ENCODE measurements around the gene DAZAP2. TPM values are rescaled to one million over a fixed set of nuclear protein-coding genes. Genes with fewer than 3 reads are reported as not detected.

The DAZAP2 gene
- total and polyA plus RNA-seq, 2 experiments from 2014 or later, result 35.8 to 39.9 TPM

DNA sequence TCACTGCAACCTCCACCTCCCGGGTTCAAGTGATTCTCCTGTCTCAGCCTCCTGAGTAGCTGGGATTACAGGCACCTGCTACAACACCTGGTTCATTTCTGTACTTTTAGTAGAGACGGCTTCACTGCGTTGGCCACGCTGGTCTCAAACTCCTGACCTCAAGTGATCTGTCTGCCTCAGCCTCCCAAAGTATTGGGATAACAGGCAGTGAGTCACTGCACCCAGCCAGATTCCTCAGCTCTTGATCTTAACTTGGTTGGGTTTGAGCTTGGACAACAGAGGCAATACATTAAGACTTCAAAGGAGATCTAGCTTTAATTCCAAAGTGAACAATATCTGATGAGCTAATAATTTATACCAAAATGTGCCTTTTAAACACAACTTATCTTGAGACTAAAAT, 5.6 kb downstream of the DAZAP2 start:
- peaks cover 21% of the 10 kb centered on the region for H3K79me2 ChIP-seq (replicated peaks; ENCODE audit: insufficient read depth)
- no peak for TF ChIP-seq EZH2 (IDR thresholded peaks at IDR 0.05; ENCODE audit: low read depth, unreplicated experiment)
- TF ChIP-seq STAT1 (IDR thresholded peaks at IDR 0.05; ENCODE audit: unreplicated experiment), result no peak
- TF ChIP-seq, protein P1, sequence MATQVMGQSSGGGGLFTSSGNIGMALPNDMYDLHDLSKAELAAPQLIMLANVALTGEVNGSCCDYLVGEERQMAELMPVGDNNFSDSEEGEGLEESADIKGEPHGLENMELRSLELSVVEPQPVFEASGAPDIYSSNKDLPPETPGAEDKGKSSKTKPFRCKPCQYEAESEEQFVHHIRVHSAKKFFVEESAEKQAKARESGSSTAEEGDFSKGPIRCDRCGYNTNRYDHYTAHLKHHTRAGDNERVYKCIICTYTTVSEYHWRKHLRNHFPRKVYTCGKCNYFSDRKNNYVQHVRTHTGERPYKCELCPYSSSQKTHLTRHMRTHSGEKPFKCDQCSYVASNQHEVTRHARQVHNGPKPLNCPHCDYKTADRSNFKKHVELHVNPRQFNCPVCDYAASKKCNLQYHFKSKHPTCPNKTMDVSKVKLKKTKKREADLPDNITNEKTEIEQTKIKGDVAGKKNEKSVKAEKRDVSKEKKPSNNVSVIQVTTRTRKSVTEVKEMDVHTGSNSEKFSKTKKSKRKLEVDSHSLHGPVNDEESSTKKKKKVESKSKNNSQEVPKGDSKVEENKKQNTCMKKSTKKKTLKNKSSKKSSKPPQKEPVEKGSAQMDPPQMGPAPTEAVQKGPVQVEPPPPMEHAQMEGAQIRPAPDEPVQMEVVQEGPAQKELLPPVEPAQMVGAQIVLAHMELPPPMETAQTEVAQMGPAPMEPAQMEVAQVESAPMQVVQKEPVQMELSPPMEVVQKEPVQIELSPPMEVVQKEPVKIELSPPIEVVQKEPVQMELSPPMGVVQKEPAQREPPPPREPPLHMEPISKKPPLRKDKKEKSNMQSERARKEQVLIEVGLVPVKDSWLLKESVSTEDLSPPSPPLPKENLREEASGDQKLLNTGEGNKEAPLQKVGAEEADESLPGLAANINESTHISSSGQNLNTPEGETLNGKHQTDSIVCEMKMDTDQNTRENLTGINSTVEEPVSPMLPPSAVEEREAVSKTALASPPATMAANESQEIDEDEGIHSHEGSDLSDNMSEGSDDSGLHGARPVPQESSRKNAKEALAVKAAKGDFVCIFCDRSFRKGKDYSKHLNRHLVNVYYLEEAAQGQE (IDR thresholded peaks at IDR 0.05; ENCODE audit: unreplicated experiment), result no peak
- TF ChIP-seq, protein P2, sequence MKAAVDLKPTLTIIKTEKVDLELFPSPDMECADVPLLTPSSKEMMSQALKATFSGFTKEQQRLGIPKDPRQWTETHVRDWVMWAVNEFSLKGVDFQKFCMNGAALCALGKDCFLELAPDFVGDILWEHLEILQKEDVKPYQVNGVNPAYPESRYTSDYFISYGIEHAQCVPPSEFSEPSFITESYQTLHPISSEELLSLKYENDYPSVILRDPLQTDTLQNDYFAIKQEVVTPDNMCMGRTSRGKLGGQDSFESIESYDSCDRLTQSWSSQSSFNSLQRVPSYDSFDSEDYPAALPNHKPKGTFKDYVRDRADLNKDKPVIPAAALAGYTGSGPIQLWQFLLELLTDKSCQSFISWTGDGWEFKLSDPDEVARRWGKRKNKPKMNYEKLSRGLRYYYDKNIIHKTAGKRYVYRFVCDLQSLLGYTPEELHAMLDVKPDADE (IDR thresholded peaks at IDR 0.05), result no peak
- TF ChIP-seq CREB1 (CRISPR knock-in tag; IDR thresholded peaks at IDR 0.05; ENCODE audit: low read depth), result no peak
- no peak for TF ChIP-seq EZH2phosphoT487 (IDR thresholded peaks at IDR 0.05; ENCODE audit: unreplicated experiment)
- TF ChIP-seq, protein P3, sequence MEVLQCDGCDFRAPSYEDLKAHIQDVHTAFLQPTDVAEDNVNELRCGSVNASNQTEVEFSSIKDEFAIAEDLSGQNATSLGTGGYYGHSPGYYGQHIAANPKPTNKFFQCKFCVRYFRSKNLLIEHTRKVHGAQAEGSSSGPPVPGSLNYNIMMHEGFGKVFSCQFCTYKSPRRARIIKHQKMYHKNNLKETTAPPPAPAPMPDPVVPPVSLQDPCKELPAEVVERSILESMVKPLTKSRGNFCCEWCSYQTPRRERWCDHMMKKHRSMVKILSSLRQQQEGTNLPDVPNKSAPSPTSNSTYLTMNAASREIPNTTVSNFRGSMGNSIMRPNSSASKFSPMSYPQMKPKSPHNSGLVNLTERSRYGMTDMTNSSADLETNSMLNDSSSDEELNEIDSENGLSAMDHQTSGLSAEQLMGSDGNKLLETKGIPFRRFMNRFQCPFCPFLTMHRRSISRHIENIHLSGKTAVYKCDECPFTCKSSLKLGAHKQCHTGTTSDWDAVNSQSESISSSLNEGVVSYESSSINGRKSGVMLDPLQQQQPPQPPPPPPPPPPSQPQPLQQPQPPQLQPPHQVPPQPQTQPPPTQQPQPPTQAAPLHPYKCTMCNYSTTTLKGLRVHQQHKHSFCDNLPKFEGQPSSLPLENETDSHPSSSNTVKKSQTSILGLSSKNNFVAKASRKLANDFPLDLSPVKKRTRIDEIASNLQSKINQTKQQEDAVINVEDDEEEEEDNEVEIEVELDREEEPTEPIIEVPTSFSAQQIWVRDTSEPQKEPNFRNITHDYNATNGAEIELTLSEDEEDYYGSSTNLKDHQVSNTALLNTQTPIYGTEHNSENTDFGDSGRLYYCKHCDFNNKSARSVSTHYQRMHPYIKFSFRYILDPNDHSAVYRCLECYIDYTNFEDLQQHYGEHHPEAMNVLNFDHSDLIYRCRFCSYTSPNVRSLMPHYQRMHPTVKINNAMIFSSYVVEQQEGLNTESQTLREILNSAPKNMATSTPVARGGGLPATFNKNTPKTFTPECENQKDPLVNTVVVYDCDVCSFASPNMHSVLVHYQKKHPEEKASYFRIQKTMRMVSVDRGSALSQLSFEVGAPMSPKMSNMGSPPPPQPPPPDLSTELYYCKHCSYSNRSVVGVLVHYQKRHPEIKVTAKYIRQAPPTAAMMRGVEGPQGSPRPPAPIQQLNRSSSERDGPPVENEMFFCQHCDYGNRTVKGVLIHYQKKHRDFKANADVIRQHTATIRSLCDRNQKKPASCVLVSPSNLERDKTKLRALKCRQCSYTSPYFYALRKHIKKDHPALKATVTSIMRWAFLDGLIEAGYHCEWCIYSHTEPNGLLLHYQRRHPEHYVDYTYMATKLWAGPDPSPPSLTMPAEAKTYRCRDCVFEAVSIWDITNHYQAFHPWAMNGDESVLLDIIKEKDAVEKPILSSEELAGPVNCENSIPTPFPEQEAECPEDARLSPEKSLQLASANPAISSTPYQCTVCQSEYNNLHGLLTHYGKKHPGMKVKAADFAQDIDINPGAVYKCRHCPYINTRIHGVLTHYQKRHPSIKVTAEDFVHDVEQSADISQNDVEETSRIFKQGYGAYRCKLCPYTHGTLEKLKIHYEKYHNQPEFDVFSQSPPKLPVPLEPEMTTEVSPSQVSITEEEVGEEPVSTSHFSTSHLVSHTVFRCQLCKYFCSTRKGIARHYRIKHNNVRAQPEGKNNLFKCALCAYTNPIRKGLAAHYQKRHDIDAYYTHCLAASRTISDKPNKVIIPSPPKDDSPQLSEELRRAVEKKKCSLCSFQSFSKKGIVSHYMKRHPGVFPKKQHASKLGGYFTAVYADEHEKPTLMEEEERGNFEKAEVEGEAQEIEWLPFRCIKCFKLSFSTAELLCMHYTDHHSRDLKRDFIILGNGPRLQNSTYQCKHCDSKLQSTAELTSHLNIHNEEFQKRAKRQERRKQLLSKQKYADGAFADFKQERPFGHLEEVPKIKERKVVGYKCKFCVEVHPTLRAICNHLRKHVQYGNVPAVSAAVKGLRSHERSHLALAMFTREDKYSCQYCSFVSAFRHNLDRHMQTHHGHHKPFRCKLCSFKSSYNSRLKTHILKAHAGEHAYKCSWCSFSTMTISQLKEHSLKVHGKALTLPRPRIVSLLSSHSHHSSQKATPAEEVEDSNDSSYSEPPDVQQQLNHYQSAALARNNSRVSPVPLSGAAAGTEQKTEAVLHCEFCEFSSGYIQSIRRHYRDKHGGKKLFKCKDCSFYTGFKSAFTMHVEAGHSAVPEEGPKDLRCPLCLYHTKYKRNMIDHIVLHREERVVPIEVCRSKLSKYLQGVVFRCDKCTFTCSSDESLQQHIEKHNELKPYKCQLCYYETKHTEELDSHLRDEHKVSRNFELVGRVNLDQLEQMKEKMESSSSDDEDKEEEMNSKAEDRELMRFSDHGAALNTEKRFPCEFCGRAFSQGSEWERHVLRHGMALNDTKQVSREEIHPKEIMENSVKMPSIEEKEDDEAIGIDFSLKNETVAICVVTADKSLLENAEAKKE (CRISPR knock-in tag; IDR thresholded peaks at IDR 0.05), result no peak
- TF ChIP-seq, protein P4, sequence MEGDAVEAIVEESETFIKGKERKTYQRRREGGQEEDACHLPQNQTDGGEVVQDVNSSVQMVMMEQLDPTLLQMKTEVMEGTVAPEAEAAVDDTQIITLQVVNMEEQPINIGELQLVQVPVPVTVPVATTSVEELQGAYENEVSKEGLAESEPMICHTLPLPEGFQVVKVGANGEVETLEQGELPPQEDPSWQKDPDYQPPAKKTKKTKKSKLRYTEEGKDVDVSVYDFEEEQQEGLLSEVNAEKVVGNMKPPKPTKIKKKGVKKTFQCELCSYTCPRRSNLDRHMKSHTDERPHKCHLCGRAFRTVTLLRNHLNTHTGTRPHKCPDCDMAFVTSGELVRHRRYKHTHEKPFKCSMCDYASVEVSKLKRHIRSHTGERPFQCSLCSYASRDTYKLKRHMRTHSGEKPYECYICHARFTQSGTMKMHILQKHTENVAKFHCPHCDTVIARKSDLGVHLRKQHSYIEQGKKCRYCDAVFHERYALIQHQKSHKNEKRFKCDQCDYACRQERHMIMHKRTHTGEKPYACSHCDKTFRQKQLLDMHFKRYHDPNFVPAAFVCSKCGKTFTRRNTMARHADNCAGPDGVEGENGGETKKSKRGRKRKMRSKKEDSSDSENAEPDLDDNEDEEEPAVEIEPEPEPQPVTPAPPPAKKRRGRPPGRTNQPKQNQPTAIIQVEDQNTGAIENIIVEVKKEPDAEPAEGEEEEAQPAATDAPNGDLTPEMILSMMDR (conservative IDR thresholded peaks at IDR 0.05; ENCODE audit: low read depth in 2 of 2), result no peak
- no peak for TF ChIP-seq POLR2AphosphoS5 (IDR thresholded peaks at IDR 0.05; ENCODE audit: low read depth)
- TF ChIP-seq NANOG (IDR thresholded peaks at IDR 0.05; ENCODE audit: borderline replicate concordance), result no peak
- TF ChIP-seq JUNB (IDR thresholded peaks at IDR 0.05; ENCODE audit: unreplicated experiment), result no peak
- no peak for TF ChIP-seq ZNF114 (CRISPR knock-in tag; IDR thresholded peaks at IDR 0.05)
- TF ChIP-seq ZNF331 (CRISPR knock-in tag; IDR thresholded peaks at IDR 0.05; ENCODE audit: low read depth), result no peak
- no peaks in the 10 kb centered on the region for H3K9me3 Mint-ChIP-seq
- no peak overlapping the region for H3K4me2 ChIP-seq
- peaks cover 34% of the 10 kb centered on the region for H3K36me3 ChIP-seq (ENCODE audit: insufficient read depth)
- H3K36me3 Mint-ChIP-seq (ENCODE audit: low read depth), result peaks cover 50% of the 10 kb centered on the region
- DNase-seq (ENCODE audit: low spot score), result no peak
- no peak overlapping the region for H3K4me3 ChIP-seq
- H3F3A ChIP-seq (replicated peaks; ENCODE audit: low read depth), result 0 out of 2 replicates have a peak, but pooled peaks cover 19% of the 10 kb centered on the region
- H3K4me1 ChIP-seq (ENCODE audit: insufficient read depth), result peaks cover 30% of the 10 kb centered on the region
- no peak overlapping the region for H3K27ac Mint-ChIP-seq
- H3K4me3 Mint-ChIP-seq, result no peak overlapping the region
- ATAC-seq, result no peak
- H3K27me3 Mint-ChIP-seq (ENCODE audit: insufficient read depth, low read depth, poor library complexity), result peaks cover 9% of the 10 kb centered on the region
- peaks cover 33% of the 10 kb centered on the region for H3K4me1 Mint-ChIP-seq
- H4K20me1 ChIP-seq (replicated peaks; ENCODE audit: insufficient read depth), result no peaks in the 10 kb centered on the region; the same call in 1 of the 2 replicates
- no peak overlapping the region for H2AFZ ChIP-seq
- H3K27me3 ChIP-seq (ENCODE audit: insufficient read depth), result no peaks in the 10 kb centered on the region
- no peaks in the 10 kb centered on the region for H3K9me2 ChIP-seq (ENCODE audit: insufficient read depth)
- H3K27ac ChIP-seq (ENCODE audit: low read depth), result no peak overlapping the region
